A673 (cell line): Measurements from ENCODE around the gene CREB1. TPM values are rescaled to one million over a fixed set of nuclear protein-coding genes. Genes with fewer than 3 reads are reported as not detected.

Experiments
- BruUV-seq: library from RNA; stranded (reverse); fragments of 400-500 nt; replicated peaks from 2 replicates; lab custom pipeline; 2021; lab: Mats Ljungman, UMichigan
- CTCF ChIA-PET: fragments of 300-600 bp; sonication (Branson Sonifier 250); formaldehyde crosslinking; loops from one replicate; lab custom pipeline; 2022; ENCODE audit warnings: antibody characterized with exemption; lab: Charles Lee
- POLR2A ChIA-PET: fragments of 300-600 bp; sonication (Branson Sonifier 250); formaldehyde crosslinking; loops from one replicate; lab custom pipeline; 2022; ENCODE audit warnings: antibody characterized with exemption; ENCODE audit not compliant: low non-redundant PET; lab: Charles Lee
- DNase-seq: peaks from one replicate; pipeline ENCODE4 v3.0.0-alpha.2; 2015; ENCODE audit warnings: low spot score
- H3K27ac ChIP-seq: fragments of 200-600 bp; sonication (generic); 2 replicates; pipeline ENCODE4 v1.5.1; 2016; ENCODE audit warnings: mixed run types, low read depth, mild to moderate bottlenecking, mixed read lengths, antibody characterized with exemption, low read length; ENCODE audit not compliant: poor library complexity, severe bottlenecking
- H3K27me3 ChIP-seq: fragments of 200-600 bp; sonication (generic); replicated peaks from 2 replicates; pipeline ENCODE4 v1.6.1; 2017; ENCODE audit warnings: mixed run types, low read depth, mild to moderate bottlenecking, mixed read lengths, antibody characterized with exemption, low read length; ENCODE audit not compliant: insufficient read depth, poor library complexity
- H3K36me3 ChIP-seq: fragments of 200-600 bp; sonication (generic); 2 replicates; pipeline ENCODE4 v1.6.1; 2016; ENCODE audit warnings: mixed run types, mild to moderate bottlenecking, mixed read lengths, antibody characterized with exemption, low read length; ENCODE audit not compliant: insufficient read depth, poor library complexity, severe bottlenecking
- H3K4me1 ChIP-seq: fragments of 200-600 bp; sonication (generic); 2 replicates; pipeline ENCODE4 v1.6.1; 2017; ENCODE audit warnings: mixed run types, mild to moderate bottlenecking, mixed read lengths, antibody characterized with exemption, low read length; ENCODE audit not compliant: insufficient read depth, poor library complexity, severe bottlenecking
- H3K4me3 ChIP-seq: fragments of 200-600 bp; sonication (generic); 2 replicates; pipeline ENCODE4 v1.5.1; 2016; ENCODE audit warnings: low read depth, mixed run types, mild to moderate bottlenecking, mixed read lengths, low read length; ENCODE audit not compliant: poor library complexity, severe bottlenecking
- H3K9me3 ChIP-seq: fragments of 200-600 bp; sonication (generic); 2 replicates; pipeline ENCODE4 v1.6.1; 2016; ENCODE audit warnings: mixed run types, low read depth, mild to moderate bottlenecking, mixed read lengths, antibody characterized with exemption, low read length; ENCODE audit not compliant: poor library complexity, severe bottlenecking
- CTCF ChIP-seq: fragments of 300-800, 200-600 bp; sonication (generic); conservative IDR thresholded peaks from 2 replicates; pipeline ENCODE4 v1.5.1; 2017; ENCODE audit warnings: low read depth, mild to moderate bottlenecking, antibody characterized with exemption, low read length, moderate library complexity, mixed read lengths
- EZH2 ChIP-seq: fragments of 200-600 bp; sonication (generic); IDR thresholded peaks from 2 replicates; pipeline ENCODE4 v1.6.1; 2017; ENCODE audit warnings: borderline replicate concordance, low read depth, mild to moderate bottlenecking, mixed read lengths, antibody characterized with exemption, low read length; ENCODE audit not compliant: poor library complexity, severe bottlenecking
- intact Hi-C: fragments of 100-400 bp; cut with micrococcal nuclease; formaldehyde crosslinking; loops from one replicate; pipeline ENCODE4 v1.10.0; 2022; ENCODE audit not compliant: unreplicated experiment
- total RNA-seq: library from RNA; stranded (reverse); gene quantifications from 2 replicates; pipeline ENCODE4 v1.2.3, GENCODE V29; 2021

CREB1 gene
- total RNA-seq, 1 experiment from 2014 or later, result 78.5 TPM

GRCh38 chr2:207539470-207539869 lies 9.7 kb downstream of the CREB1 start:
- Histone ChIP-seq H3K4me1 (peaks cover 13% of the 10 kb centered on the region), H3K27ac (no peak overlapping the region), H3K9me3 (no peaks in the 10 kb centered on the region), H3K27me3 (no peaks in the 10 kb centered on the region), H3K4me3 (no peak overlapping the region), H3K36me3 (no peaks in the 10 kb centered on the region)
- intact Hi-C loops, result no loop called here
- TF ChIP-seq CTCF (no peak), EZH2 (no peak)
- no TSS peak for BruUV-seq
- no peak for DNase-seq
- ChIA-PET CTCF (no interaction called here), POLR2A (interaction anchor here (0.6 kb wide), 1 partner anchor 35 kb away, joined by 3 read pairs; no protein-coding TSS in a partner anchor)

- intact Hi-C loops, result no loop called here
- H3K27ac ChIP-seq, result no peak overlapping the region
- BruUV-seq, result no TSS peak
- no peaks in the 10 kb centered on the region for H3K36me3 ChIP-seq
- DNase-seq, result no peak
- ChIA-PET CTCF (no interaction called here), POLR2A (no interaction called here)
- H3K4me1 ChIP-seq, result peaks cover 8% of the 10 kb centered on the region
- TF ChIP-seq CTCF (no peak), EZH2 (no peak)
- no peaks in the 10 kb centered on the region for H3K9me3 ChIP-seq
- H3K27me3 ChIP-seq, result no peaks in the 10 kb centered on the region
- no peak overlapping the region for H3K4me3 ChIP-seq
Measured at GRCh38 chr2:207540431-207540830, 10.7 kb downstream of the CREB1 start.

GRCh38 chr2:207541933-207542332 lies 12.2 kb downstream of the CREB1 start:
- no peak for DNase-seq
- Histone ChIP-seq H3K9me3 (no peaks in the 10 kb centered on the region), H3K27ac (no peak overlapping the region), H3K27me3 (no peaks in the 10 kb centered on the region), H3K4me3 (no peak overlapping the region), H3K4me1 (peaks cover 13% of the 10 kb centered on the region), H3K36me3 (no peaks in the 10 kb centered on the region)
- POLR2A ChIA-PET, result no interaction called here
- CTCF ChIA-PET, result no interaction called here
- no peak for TF ChIP-seq EZH2
- TF ChIP-seq CTCF, result no peak
- no TSS peak for BruUV-seq
- intact Hi-C loops, result no loop called here
